Breast epithelium (tissue), 4 donors: ENCODE data around the gene FFAR4. TPM values are rescaled to one million over a fixed set of nuclear protein-coding genes. Genes with fewer than 3 reads are reported as not detected.
A peak's percentile ranks its signal among the peaks of the same experiment; 100 is the strongest.

ENCODE experiments used
- DNase-seq, 2 donors: peaks; one replicate each; pipeline ENCODE4 v3.0.0-alpha.2; 2019; ENCODE audit warnings: low spot score in 2 of 2
- H3K27ac ChIP-seq, 2 donors: fragments of 200-600 bp; sonication (generic) in 1 of 2; one replicate each; pipeline ENCODE4 v1.5.1; 2016 to 2019; ENCODE audit warnings: mild to moderate bottlenecking in 1 of 2
- H3K27me3 ChIP-seq, 2 donors: fragments of 200-600 bp; sonication (generic) in 1 of 2; one replicate each; pipeline versions ENCODE4 v1.5.1 to v1.6.0; 2017 to 2019; ENCODE audit warnings: control low read depth in 1 of 2, mild to moderate bottlenecking in 1 of 2
- H3K36me3 ChIP-seq: fragments of 200-600 bp; one replicate; pipeline ENCODE4 v1.5.1; 2019
- H3K4me1 ChIP-seq, 2 donors: fragments of 200-600 bp; sonication (generic); one replicate each; pipeline ENCODE4 v1.5.1; 2016 to 2019; ENCODE audit warnings: control low read depth in 1 of 2
- H3K4me3 ChIP-seq, 3 donors: fragments of 200-600 bp; sonication (generic); 1 replicate in 2 of 3; 2 replicates in 1 of 3; pipeline ENCODE4 v1.5.1; 2016 to 2019; ENCODE audit warnings: mild to moderate bottlenecking in 3 of 3, moderate library complexity in 2 of 3
- H3K9me3 ChIP-seq, 2 donors: fragments of 200-600 bp; sonication (generic) in 1 of 2; one replicate each; pipeline ENCODE4 v1.5.1; 2016 to 2019; ENCODE audit warnings: control low read depth in 1 of 2
- CTCF ChIP-seq, 3 donors: fragments of 450-650 bp; IDR thresholded peaks; one replicate each; pipeline ENCODE4 v1.5.1; 2016 to 2017; ENCODE audit warnings: antibody characterized with exemption in 3 of 3, mild to moderate bottlenecking in 3 of 3, moderate library complexity in 3 of 3
- POLR2A ChIP-seq: fragments of 450-650 bp; IDR thresholded peaks from one replicate; pipeline ENCODE4 v1.6.1; 2016; ENCODE audit warnings: antibody characterized with exemption, mild to moderate bottlenecking, moderate library complexity
- POLR2AphosphoS5 ChIP-seq, 3 donors: sonication (generic); formaldehyde crosslinking; IDR thresholded peaks; one replicate each; pipeline ENCODE4 v1.6.1; 2017; ENCODE audit warnings: antibody characterized with exemption in 3 of 3
- intact Hi-C: fragments of 100-400 bp; cut with DNase I; formaldehyde crosslinking; loops from one replicate; pipeline ENCODE4 v1.15.1; 2023; ENCODE audit warnings: low total_unique reads
- total RNA-seq, 3 donors: library from RNA; depleted of rRNA; stranded (reverse); fragments of >200 nt; gene quantifications; one replicate each; pipeline ENCODE4 v1.1.0, GENCODE V29; 2016

The FFAR4 gene
- total RNA-seq, 3 donors from 2014 or later, result 0.33 to 2.9 (median 1.0) TPM

GRCh38 chr10:93560541-93560940 is 5.9 kb upstream of the FFAR4 start:
- no peak overlapping the region for H3K4me3 ChIP-seq
- H3K4me1 ChIP-seq, result no peaks in the 10 kb centered on the region
- no peaks in the 10 kb centered on the region for H3K36me3 ChIP-seq
- H3K27ac ChIP-seq, result no peak overlapping the region
- TF ChIP-seq POLR2A (no peak), CTCF (IDR thresholded peaks at IDR 0.05) (no peak), POLR2AphosphoS5 (IDR thresholded peaks at IDR 0.05) (no peak)
- no peak for DNase-seq
- H3K9me3 ChIP-seq, result peaks cover 0 to 9% of the 10 kb centered on the region in 2 donors
- intact Hi-C loops, result no loop called here
- H3K27me3 ChIP-seq, result no peaks in the 10 kb centered on the region

GRCh38 chr10:93565446-93565845 is 1.0 kb upstream of the FFAR4 start:
- intact Hi-C loops, result no loop called here

GRCh38 chr10:93567277-93568104 is 1.0 kb downstream of the FFAR4 start:
- Histone ChIP-seq H3K27ac (no peak overlapping the region), H3K4me1 (peaks cover 5% of the 10 kb centered on the region in 2 donors), H3K9me3 (no peaks in the 10 kb centered on the region), H3K27me3 (peaks cover 2 to 26% of the 10 kb centered on the region in 2 donors), H3K36me3 (no peaks in the 10 kb centered on the region), H3K4me3 (peak overlapping the region; percentile 39 to 61 (median 41))
- DNase-seq, result no peak
- intact Hi-C loops, result no loop called here
- TF ChIP-seq CTCF (IDR thresholded peaks at IDR 0.05), result no peak

More at GRCh38 chr10:93565446-93565845, 1.0 kb upstream of the FFAR4 start:
- no peak for TF ChIP-seq POLR2A
- Histone ChIP-seq H3K36me3 (no peaks in the 10 kb centered on the region), H3K4me1 (peaks cover 5% of the 10 kb centered on the region in 2 donors), H3K27ac (no peak overlapping the region), H3K27me3 (peaks cover 2 to 26% of the 10 kb centered on the region in 2 donors), H3K9me3 (no peaks in the 10 kb centered on the region), H3K4me3 (no peak overlapping the region)
- DNase-seq, result no peak

- H3K4me3 ChIP-seq, result peak overlapping the region in 2 of 3 donors; percentile 14 to 19
- intact Hi-C loops, result no loop called here
- peaks cover 5% of the 10 kb centered on the region in 2 donors for H3K4me1 ChIP-seq
- no peak overlapping the region for H3K27ac ChIP-seq
- H3K36me3 ChIP-seq, result no peaks in the 10 kb centered on the region
- no peak for DNase-seq
- peaks cover 2 to 26% of the 10 kb centered on the region in 2 donors for H3K27me3 ChIP-seq
- H3K9me3 ChIP-seq, result no peaks in the 10 kb centered on the region
- TF ChIP-seq POLR2AphosphoS5 (IDR thresholded peaks at IDR 0.05) (no peak), CTCF (IDR thresholded peaks at IDR 0.05) (no peak), POLR2A (no peak)
These were observed 1.6 kb downstream of the FFAR4 start for GRCh38 chr10:93568105-93568390.

- H3K27ac ChIP-seq, result no peak overlapping the region
- H3K4me3 ChIP-seq, result no peak overlapping the region
- no peak for DNase-seq
- intact Hi-C loops, result no loop called here
- H3K4me1 ChIP-seq, result peaks cover 5% of the 10 kb centered on the region in 2 donors
- no peaks in the 10 kb centered on the region for H3K36me3 ChIP-seq
- peaks cover 2 to 26% of the 10 kb centered on the region in 2 donors for H3K27me3 ChIP-seq
- no peak for TF ChIP-seq POLR2A
- no peaks in the 10 kb centered on the region for H3K9me3 ChIP-seq
These were observed 3.9 kb downstream of the FFAR4 start for GRCh38 chr10:93570383-93570782.

- DNase-seq, result no peak
- H3K27me3 ChIP-seq, result peaks cover 0 to 11% of the 10 kb centered on the region in 2 donors
- H3K4me3 ChIP-seq, result no peak overlapping the region
- H3K9me3 ChIP-seq, result no peaks in the 10 kb centered on the region
- H3K4me1 ChIP-seq, result no peaks in the 10 kb centered on the region
- no peak for TF ChIP-seq POLR2AphosphoS5 (IDR thresholded peaks at IDR 0.05)
- no peak for TF ChIP-seq POLR2A
- TF ChIP-seq CTCF (IDR thresholded peaks at IDR 0.05), result no peak
- H3K36me3 ChIP-seq, result no peaks in the 10 kb centered on the region
- peak overlapping the region in 1 of 2 donors; percentile 56 for H3K27ac ChIP-seq
- intact Hi-C loops, result no loop called here
These were observed 6.1 kb downstream of the FFAR4 start for GRCh38 chr10:93572606-93573005.
